Measurements from ENCODE around the gene C14orf93.

Gene C14orf93

DNA sequence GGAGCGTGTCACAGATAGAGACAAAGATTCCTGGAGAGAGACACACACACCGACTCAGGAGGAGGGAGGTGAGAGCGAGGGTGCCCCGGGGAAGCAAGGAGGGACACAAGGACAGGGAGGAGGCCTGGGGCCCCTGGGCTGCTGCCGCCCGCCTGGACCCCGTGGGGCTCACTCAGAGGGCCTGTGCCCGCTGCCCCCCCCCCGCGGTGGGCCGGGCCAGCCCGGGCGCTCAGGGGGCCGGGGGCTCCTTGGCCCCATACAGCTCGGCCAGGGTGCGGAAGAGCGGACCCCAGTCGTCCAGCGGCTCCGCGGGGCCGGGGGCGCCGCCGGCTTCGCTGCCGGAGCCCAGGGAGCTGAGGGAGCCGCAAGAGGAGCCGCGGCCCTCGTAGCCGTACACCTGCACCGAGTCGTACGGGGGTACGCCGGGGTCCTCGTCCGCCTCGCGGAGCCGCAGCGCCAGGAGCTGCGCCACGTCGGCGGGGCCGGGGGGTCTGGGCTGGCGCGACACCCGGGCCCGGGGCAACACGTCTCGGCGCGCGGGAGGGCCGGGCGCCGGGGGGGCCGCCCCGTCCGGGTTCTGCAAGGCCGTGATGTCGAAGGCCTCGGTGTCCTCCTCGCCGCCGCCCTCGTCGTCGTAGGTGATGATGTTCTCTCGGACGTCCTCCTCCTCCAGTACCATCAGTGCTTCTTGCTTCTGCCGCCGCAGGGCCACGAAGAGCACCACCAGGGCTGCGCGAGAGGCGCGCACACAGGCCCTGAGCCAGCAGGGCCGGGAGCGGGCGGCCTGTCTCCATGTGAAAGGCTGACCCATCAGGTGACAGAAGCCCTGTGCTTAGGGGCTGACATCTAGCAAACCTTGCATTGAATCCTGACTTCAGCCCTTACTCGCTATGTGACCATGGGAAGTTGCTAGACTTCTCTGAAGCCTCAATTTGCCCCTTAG is 38.1 kb upstream of the C14orf93 start:
- TF ChIP-seq, protein P1, sequence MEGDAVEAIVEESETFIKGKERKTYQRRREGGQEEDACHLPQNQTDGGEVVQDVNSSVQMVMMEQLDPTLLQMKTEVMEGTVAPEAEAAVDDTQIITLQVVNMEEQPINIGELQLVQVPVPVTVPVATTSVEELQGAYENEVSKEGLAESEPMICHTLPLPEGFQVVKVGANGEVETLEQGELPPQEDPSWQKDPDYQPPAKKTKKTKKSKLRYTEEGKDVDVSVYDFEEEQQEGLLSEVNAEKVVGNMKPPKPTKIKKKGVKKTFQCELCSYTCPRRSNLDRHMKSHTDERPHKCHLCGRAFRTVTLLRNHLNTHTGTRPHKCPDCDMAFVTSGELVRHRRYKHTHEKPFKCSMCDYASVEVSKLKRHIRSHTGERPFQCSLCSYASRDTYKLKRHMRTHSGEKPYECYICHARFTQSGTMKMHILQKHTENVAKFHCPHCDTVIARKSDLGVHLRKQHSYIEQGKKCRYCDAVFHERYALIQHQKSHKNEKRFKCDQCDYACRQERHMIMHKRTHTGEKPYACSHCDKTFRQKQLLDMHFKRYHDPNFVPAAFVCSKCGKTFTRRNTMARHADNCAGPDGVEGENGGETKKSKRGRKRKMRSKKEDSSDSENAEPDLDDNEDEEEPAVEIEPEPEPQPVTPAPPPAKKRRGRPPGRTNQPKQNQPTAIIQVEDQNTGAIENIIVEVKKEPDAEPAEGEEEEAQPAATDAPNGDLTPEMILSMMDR (IDR thresholded peaks at IDR 0.05; ENCODE audit: low read length): no peak
- Histone ChIP-seq H3K4me1 (ENCODE audit: insufficient read depth, low read length, severe bottlenecking) (no peaks in the 10 kb centered on the region), H4K20me1 (ENCODE audit: insufficient read depth, low read length) (no peaks in the 10 kb centered on the region), H2AFZ (ENCODE audit: low read length) (no peak overlapping the region), H3K9ac (ENCODE audit: low read length) (no peak overlapping the region), H3K79me2 (ENCODE audit: insufficient read depth, low read length) (no peaks in the 10 kb centered on the region), H3K9me2 (ENCODE audit: low read depth, low read length) (no peaks in the 10 kb centered on the region), H3K27ac (ENCODE audit: low read depth, low read length, poor library complexity, severe bottlenecking) (no peak overlapping the region), H3K36me3 (ENCODE audit: insufficient read depth, low read length) (no peaks in the 10 kb centered on the region), H3K27me3 (ENCODE audit: insufficient read depth, low read length) (0 out of 2 replicates have a peak, but pooled peaks cover 7% of the 10 kb centered on the region), H3K4me3 (ENCODE audit: low read depth, low read length, poor library complexity, severe bottlenecking) (no peak overlapping the region), H3K9me3 (ENCODE audit: low read length) (no peaks in the 10 kb centered on the region), H3K4me2 (ENCODE audit: low read length) (no peak overlapping the region), H3F3A (ENCODE audit: insufficient read depth, low read length) (no peaks in the 10 kb centered on the region)

GRCh38 chr14:23047034-23047634 is 37.2 kb upstream of the C14orf93 start:
- no peaks in the 10 kb centered on the region for H4K20me1 ChIP-seq (ENCODE audit: insufficient read depth, low read length)
- no peaks in the 10 kb centered on the region for H3F3A ChIP-seq (ENCODE audit: insufficient read depth, low read length)
- H3K9me2 ChIP-seq (ENCODE audit: low read depth, low read length): no peaks in the 10 kb centered on the region
- no peaks in the 10 kb centered on the region for H3K9me3 ChIP-seq (ENCODE audit: low read length)
- no peak overlapping the region for H3K9ac ChIP-seq (ENCODE audit: low read length)
- no peak overlapping the region for H3K4me3 ChIP-seq (ENCODE audit: low read depth, low read length, poor library complexity, severe bottlenecking)
- no peaks in the 10 kb centered on the region for H3K79me2 ChIP-seq (ENCODE audit: insufficient read depth, low read length)
- H3K4me1 ChIP-seq (ENCODE audit: insufficient read depth, low read length, severe bottlenecking): no peaks in the 10 kb centered on the region
- no peaks in the 10 kb centered on the region for H3K36me3 ChIP-seq (ENCODE audit: insufficient read depth, low read length)
- no peak overlapping the region for H2AFZ ChIP-seq (ENCODE audit: low read length)
- TF ChIP-seq, protein P1 (IDR thresholded peaks at IDR 0.05; ENCODE audit: low read length): no peak
- TF ChIP-seq EZH2 (IDR thresholded peaks at IDR 0.05; ENCODE audit: borderline replicate concordance, low read length): no peak
- no peak overlapping the region for H3K27ac ChIP-seq (ENCODE audit: low read depth, low read length, poor library complexity, severe bottlenecking)
- peaks cover 7% of the 10 kb centered on the region; the same call in 1 of the 2 replicates for H3K27me3 ChIP-seq (ENCODE audit: insufficient read depth, low read length)
- H3K4me2 ChIP-seq (ENCODE audit: low read length): no peak overlapping the region

- Histone ChIP-seq H3K4me1 (ENCODE audit: insufficient read depth, low read length, severe bottlenecking) (no peaks in the 10 kb centered on the region), H3K27ac (ENCODE audit: low read depth, low read length, poor library complexity, severe bottlenecking) (no peak overlapping the region), H4K20me1 (ENCODE audit: insufficient read depth, low read length) (no peaks in the 10 kb centered on the region), H3F3A (ENCODE audit: insufficient read depth, low read length) (no peaks in the 10 kb centered on the region), H3K9me2 (ENCODE audit: low read depth, low read length) (no peaks in the 10 kb centered on the region), H3K79me2 (ENCODE audit: insufficient read depth, low read length) (no peaks in the 10 kb centered on the region), H3K27me3 (ENCODE audit: insufficient read depth, low read length) (peaks cover 7% of the 10 kb centered on the region; the same call in 1 of the 2 replicates), H3K4me3 (ENCODE audit: low read depth, low read length, poor library complexity, severe bottlenecking) (no peak overlapping the region), H3K4me2 (ENCODE audit: low read length) (no peak overlapping the region), H3K36me3 (ENCODE audit: insufficient read depth, low read length) (no peaks in the 10 kb centered on the region), H3K9me3 (ENCODE audit: low read length) (no peaks in the 10 kb centered on the region), H2AFZ (ENCODE audit: low read length) (no peak overlapping the region), H3K9ac (ENCODE audit: low read length) (no peak overlapping the region)
- no peak for TF ChIP-seq EZH2 (IDR thresholded peaks at IDR 0.05; ENCODE audit: borderline replicate concordance, low read length)
- TF ChIP-seq, protein P1 (IDR thresholded peaks at IDR 0.05; ENCODE audit: low read length): no peak
Measured at GRCh38 chr14:23045419-23046357, 35.7 kb upstream of the C14orf93 start.
